ENCODE results near the gene AP3M1. TPM values are rescaled to one million over a fixed set of nuclear protein-coding genes. Genes with fewer than 3 reads are reported as not detected.

AP3M1 gene
- total RNA-seq, 1 experiment from 2014 or later: 37.4 TPM

DNA sequence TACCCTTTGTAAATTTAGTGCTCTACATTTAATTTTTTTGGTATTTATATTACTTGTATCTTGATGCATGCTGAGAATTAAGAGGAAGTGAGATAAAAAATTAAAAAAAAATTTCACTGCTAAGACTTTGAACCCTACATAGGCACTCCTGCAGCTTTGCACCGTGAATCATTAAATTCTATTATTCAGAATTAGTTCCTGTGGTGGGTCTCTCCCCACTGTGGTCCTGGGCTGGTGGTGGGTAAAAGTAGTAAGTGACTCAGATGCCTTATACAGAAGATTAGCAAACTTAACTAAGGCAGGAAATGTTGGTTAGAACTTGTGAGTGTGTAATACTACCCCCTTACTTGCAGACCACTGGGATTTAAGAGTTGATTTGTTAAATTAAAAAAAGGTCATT, 72.6 kb downstream of the AP3M1 start:
- Histone ChIP-seq H2BK120ac (ENCODE audit: low read depth, low read length, poor library complexity, severe bottlenecking) (no peak overlapping the region), H3K9ac (ENCODE audit: extremely low read depth, insufficient read length, low read length) (no peak overlapping the region)

More for the DNA sequence above, 72.6 kb downstream of the AP3M1 start:
- Histone ChIP-seq H2AK5ac (ENCODE audit: insufficient read length, low read length) (no peak overlapping the region), H3K4me2 (ENCODE audit: insufficient read depth, insufficient read length, low read length) (no peak overlapping the region), H2BK15ac (ENCODE audit: low read depth, low read length) (no peak overlapping the region), H3K23me2 (ENCODE audit: insufficient read length, low read depth, low read length, poor library complexity, severe bottlenecking) (no peaks in the 10 kb centered on the region), H4K5ac (ENCODE audit: insufficient read length, low read depth, low read length) (no peak overlapping the region), H3K4ac (ENCODE audit: low read depth, low read length) (no peak overlapping the region), H4K8ac (replicated peaks; ENCODE audit: insufficient read length, low read depth, low read length) (no peak overlapping the region), H3K18ac (ENCODE audit: insufficient read length, low read depth, low read length) (no peak overlapping the region), H2BK5ac (ENCODE audit: insufficient read length, low read length) (no peak overlapping the region), H3K79me2 (ENCODE audit: insufficient read depth, low read length) (no peaks in the 10 kb centered on the region; the same call in 1 of the 2 replicates), H3K23ac (ENCODE audit: insufficient read length, low read depth, low read length) (no peak overlapping the region), H3T11ph (ENCODE audit: low read length) (no peak overlapping the region), H3K9me3 (ENCODE audit: control insufficient read depth, low read depth, low read length) (no peaks in the 10 kb centered on the region), H3K27me3 (ENCODE audit: insufficient read depth, low read length) (no peaks in the 10 kb centered on the region), H4K20me1 (ENCODE audit: control insufficient read depth, insufficient read depth, insufficient read length) (no peaks in the 10 kb centered on the region), H3K4me1 (ENCODE audit: insufficient read depth, low read length) (peaks cover 9% of the 10 kb centered on the region), H4K91ac (ENCODE audit: insufficient read length, low read depth, low read length) (no peak overlapping the region), H2AFZ (ENCODE audit: low read length) (no peak overlapping the region), H3K27ac (ENCODE audit: insufficient read length, low read depth, low read length) (peak overlapping the region; percentile 17), H3K79me1 (ENCODE audit: insufficient read depth, low read depth, low read length, poor library complexity, severe bottlenecking) (no peaks in the 10 kb centered on the region), H2BK20ac (ENCODE audit: low read depth, low read length, poor library complexity, severe bottlenecking) (no peak overlapping the region), H2BK12ac (ENCODE audit: insufficient read length, low read depth, low read length) (no peak overlapping the region), H3K56ac (ENCODE audit: insufficient read length, low read depth, low read length) (no peak overlapping the region), H3K14ac (ENCODE audit: insufficient read depth, low read length) (no peak overlapping the region)
- H3K36me3 Mint-ChIP-seq (ENCODE audit: insufficient read depth in 1 of 3, low read depth in 3 of 3): peaks cover 26 to 63% (median 44%) of the 10 kb centered on the region in 3 experiments; a peak in 6 of 7 replicates
- TF ChIP-seq CTCF (conservative IDR thresholded peaks at IDR 0.05): no peak
- no peaks in the 10 kb centered on the region for H3K27me3 Mint-ChIP-seq (ENCODE audit: low read depth)
- peaks cover 49 to 51% of the 10 kb centered on the region in 2 experiments for H3K4me1 Mint-ChIP-seq
- H3K27ac Mint-ChIP-seq: peak overlapping the region; percentile 12 to 88 (median 68); a peak in 6 of 7 replicates
- H3K4me3 Mint-ChIP-seq: no peak overlapping the region; a peak in 1 of 5 replicates
- DNase-seq: no peak
- no peaks in the 10 kb centered on the region for H3K9me3 Mint-ChIP-seq
- WGBS (ENCODE audit: extremely low coverage, insufficient read length, low lambda C conversion rate): no CpG with 5 or more reads among the region's 1 CpG

Data from H9 (cell line).